Activated CD8-positive, alpha-beta memory T cell treated with anti-CD3 and anti-CD28 coated beads, Interleukin-2, amount 50 U/mL, for 24 hours (primary cell): ENCODE data around the gene TOPBP1.
"Not testable (repeated sequence)": the region's sequence is repeated elsewhere in the genome, so short reads cannot be mapped to it uniquely, and the experiment has no call there.

Source experiments
- DNase-seq: peaks from one replicate; pipeline ENCODE4 v3.0.0-alpha.2; 2020; ENCODE audit errors: extremely low read depth

Gene TOPBP1

DNA sequence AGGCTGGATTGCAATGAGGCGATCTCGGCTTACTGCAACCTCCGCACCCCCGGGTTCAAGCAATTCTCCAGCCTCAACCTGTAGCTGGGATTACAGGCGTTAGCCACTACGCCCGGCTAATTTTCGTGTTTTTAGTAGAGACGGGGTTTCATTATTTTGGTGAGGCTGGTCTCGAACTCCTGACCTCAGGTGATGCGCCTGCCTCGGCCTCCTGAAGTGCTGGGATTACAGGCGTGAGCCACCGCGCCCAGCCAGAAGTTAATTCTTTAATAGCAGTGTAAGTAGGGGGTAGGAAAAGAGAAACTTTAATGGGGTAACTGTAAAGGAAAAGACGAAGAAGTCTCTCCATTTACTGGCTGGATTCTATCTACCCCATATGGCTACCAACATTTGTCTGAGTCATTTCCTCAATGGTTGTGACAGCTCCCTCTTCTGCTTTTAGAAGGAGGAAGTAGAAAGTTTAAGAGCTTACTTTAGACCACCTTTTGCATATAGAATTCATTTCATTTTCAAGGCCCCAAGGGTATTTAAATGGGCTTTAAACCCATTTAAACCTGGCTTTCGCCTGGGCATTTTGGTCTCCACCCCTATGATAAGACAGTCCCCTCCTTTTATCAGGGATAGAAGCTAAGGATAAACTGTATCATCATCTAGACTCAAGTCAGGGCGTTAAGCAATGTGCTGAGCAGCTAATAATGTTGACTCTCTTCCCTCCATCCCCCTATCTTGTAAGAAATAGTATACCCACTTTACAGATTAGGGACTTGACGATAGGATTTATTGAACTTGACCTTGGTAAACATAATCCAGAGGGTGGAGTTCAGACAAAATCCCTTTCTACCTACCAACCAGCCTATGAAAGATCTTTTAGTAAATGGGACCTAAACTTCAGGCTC is 89.3 kb downstream of the TOPBP1 start:
- no peak for DNase-seq

DNA sequence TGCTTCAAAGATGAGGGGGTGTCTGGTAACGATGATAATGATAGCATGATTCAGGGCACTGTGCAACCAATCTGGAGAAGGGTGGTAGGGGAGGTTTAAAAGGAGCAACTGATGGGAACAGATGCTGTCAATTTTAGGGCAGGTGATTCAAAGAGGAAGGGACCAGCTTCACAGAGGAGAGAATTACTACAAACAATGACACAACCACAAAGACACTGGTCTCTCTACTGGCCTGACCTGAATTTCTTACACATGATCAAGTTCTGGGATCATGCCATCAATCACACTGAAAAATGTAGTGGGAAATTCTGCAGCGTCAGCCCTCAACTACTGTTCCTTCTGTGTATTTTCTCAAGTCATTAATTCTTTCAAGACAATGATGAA is 90.8 kb downstream of the TOPBP1 start:
- no peak for DNase-seq

DNA sequence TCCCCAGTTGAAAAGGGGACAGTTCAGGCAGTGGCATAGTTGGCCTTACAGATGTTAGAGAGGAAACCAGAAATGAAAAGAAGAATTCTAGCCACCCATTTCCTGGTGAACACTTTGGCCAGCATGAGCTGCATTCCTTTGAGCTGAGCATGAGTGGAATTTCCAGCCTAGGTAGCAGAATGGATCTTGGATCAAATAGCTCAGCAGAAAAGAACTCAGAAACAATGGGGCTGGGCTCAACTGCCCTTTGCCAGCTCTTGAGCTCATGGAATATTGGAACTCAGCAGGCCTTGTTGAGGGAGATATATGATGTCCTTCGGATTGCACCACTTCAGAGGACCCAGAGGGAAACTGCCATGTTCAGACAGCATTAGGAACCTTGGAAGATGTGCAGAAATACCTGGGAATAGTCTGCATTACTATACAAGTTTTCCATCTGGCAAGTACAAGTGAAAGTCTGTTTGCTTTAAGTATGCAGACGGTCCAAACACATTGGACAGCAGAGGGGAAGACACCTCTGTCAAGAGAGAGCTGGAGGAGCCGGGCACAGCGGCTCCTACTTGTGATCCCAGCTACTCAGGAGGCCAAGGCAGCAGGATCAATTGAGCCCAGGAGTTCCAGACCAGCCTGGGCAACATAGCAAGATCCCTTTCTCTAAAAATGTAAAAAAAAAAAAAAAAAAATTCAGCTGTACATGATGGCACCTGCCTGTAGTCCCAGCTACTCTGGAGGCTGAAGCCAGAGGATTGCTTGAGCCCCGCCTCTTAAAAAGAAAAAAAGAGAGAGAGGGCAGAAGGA is 91.4 kb downstream of the TOPBP1 start:
- DNase-seq: no peak

DNA sequence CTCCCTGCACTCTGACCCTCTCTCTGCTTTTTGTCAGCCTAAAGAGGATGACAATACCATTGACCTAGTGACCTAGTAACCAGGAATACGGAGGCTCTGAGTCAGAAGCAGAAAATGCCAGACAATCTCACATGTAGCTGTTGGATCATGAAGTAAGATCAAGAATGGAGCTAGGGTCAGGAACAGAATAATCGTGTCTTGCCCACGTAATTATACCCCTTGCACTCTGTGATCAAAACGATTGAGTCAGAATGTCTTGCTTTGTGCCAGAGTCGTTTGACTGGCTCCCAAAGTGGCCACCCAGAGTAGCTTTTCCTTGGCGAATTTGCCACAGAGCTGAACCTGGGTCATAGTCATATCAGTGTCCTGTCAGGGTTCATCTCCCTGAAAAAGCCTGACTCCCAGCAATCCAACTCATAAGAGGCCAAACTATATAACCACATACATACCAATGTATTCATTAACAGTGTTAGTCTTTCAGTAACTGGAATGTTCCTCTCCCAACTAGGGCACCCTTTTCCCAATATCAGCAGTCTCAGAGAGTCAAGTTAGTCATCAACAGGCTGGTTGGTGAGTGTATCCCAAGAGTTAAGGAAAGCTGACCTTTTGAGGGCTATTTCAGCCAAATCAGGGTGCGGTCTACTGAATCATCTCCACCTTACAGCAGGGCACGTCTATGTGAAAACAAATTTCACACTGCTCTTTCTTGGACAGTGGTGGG is 93.3 kb downstream of the TOPBP1 start:
- DNase-seq: no peak

DNA sequence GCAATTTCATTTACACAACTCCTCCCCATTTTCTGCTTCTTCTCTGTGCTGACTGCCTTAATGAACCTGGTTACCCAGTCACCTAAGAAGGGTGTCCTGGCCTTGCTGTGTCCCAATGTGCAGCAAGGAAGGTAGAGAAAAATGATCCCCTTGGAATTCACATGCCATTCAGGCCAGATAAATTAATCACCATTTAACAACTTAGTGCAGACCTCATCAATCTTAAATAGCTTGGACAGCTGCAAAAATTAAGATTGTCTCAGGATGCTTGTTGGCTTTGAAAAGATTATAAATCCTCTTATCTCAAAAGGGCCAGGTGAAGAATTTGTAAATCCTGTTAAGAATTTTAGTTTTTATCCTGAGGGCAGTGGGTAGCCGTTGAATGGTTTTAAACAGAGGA is 97.9 kb downstream of the TOPBP1 start:
- DNase-seq: no peak

DNA sequence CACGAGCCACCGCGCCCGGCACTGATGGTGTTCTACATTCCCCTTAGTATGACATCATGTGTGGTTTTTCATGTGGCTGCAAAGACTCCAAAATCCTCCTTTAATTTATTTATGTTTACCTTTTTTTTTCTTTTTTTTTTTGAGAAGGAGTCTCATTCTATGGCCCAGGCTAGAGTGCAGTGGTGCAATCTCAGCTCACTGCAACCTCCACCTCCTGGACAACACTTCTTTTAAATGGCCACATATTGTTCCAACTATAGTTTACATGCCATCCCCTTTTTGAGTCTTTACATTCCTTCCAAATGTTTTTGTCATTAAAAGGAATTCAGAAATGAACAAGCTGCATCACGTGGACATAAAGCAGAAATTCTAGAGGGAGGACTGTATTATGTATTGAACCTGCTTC is 98.6 kb downstream of the TOPBP1 start:
- no peak for DNase-seq

DNA sequence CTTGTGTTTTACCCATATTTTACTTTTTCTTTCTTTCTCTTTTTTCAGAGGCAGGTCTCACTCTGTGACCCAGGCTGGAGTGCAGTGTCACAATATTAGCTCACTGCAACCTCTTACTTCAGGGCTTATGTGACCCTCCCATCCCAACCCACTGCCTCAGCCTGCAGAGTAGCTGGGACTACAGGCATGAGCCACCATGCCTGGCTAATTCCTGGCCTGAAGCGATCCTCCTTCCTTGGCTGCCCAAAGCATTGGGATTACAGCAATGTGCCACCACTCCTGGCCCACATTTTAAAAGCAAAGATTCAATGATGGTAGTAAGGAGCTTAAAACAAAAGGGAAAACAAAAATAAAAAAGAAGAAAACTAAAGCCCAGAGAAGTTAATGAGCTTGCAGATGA is 99.4 kb downstream of the TOPBP1 start:
- no peak for DNase-seq

DNA sequence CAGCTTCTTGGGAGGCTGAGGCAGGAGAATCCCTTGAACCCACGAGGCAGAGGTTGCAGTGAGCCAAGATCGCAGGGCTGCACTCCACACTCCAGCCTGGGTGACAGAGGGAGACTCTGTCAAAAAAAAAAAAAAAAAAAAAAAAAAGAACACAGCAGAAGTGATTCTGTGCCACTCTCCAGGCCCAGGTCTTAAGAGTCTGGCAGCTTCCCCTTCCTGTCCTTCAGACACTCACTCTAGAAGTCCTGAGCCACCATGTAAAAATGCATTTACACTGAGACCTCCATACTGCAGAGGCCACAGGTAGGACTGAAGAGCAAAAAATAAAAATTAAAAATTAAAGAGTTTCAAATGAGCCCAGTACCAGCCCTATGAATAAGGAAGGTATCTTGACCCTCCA is 100.1 kb downstream of the TOPBP1 start:
- DNase-seq: no peak

DNA sequence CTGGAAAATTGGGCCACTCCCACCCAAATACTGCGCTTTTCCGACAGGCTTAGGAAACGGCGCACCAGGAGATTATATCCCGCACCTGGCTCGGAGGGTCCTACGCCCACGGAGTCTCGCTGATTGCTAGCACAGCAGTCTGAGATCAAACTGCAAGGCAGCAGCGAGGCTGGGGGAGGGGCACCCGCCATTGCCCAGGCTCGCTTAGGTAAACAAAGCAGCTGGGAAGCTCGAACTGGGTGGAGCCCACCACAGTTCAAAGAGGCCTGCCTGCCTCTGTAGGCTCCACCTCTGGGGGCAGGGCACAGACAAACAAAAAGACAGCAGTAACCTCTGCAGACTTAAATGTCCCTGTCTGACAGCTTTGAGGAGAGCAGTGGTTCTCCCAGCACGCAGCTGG is 110.2 kb downstream of the TOPBP1 start:
- DNase-seq: not testable (repeated sequence)
